ENCODE results near the gene NUBPL.
"Not testable (repeated sequence)": the region's sequence is repeated elsewhere in the genome, so short reads cannot be mapped to it uniquely, and the experiment has no call there.

The NUBPL gene

DNA sequence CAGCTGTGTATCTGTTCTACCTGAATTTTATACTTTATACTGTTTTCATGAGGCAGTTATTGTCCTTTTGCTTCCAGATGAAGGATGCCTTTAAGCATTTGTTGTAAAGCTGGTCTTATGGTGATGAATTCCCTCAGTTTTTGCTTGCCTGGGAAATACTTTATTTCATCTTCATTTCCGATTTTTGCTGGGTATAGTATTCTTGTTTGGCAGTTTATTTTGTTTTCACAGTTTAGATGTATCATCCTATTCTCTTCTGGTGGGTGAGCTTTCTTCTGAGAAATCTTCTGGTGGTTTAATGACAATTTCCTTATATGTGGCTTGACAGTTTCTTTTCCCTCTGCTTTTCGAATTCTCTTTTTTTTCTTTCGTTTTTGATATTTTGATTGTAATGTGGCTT, 188.1 kb downstream of the NUBPL start:
- no peak for DNase-seq

DNA sequence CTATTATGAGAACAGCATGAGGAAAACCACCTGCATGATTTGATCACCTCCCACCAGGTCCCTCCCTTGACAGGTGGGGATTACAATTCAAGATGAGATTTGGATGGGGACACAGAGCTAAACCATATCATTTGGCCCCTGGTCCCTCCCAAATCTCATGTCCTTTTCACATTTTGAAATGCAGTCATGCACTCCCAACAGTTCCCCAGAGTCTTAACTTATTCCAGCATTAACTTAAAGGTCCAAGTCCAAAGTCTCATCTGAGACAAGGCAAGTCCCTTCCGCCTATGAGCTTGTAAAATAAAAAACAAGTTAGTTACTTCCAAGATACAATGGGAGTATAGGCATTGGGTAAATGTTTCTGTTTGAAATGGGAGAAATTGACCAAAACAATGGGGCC, 189.8 kb downstream of the NUBPL start:
- not testable (repeated sequence) for DNase-seq

DNA sequence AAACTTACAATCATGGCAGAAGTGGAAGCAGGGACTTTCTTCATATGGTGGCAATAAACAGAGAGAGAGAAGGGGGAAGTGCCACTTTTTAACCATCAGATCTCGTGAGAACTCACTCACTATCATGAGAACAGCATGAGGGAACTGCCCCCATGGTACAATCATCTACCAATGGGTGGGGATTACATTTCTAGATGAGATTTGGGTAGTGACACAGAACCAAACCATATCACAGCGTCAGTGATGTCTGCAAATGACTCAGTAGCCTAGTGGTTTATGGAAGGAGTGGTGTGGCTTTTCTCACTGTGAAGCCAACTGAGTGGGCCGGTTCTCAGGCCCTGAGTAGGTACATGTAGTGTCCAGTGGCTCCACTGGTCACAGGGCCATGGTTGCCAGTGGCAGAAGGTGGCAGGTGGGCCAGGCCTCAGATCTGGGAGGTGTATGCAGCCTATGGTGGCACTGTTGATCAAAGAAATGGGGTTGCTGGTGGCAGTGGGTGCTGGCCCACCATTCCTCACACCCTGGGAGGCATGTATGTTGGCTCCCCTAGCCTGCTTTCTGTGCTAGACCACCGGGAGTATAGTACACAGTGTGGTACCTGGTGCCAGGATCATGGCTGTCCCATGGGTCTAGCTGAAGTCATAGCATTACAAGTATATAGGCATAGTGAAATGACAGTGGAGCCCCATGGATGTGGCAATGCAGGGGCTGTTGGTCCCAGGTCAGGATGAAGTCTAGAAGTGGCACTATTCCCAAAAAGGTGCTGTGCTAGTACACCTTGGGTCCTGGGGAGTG, 191.9 kb downstream of the NUBPL start:
- DNase-seq, result no peak

DNA sequence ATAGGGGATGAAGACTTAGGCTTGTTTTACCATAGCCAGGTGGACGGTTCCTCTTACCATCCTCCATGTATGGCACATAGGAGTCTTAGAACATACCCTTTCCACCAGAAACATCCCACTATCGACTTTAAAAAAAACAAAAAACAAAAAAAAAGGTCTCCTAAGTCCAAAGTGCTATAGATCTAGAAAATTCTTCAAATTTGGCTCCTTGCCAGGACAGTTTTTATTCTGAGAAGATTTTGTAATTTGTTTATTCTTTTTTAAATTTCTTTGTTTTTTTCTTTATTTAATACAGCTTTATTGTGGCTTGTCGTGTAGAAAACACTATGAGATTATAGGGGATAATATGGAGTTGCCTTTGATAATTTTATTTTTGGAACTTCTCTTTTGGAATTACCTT, 197.7 kb downstream of the NUBPL start:
- no peak for DNase-seq

DNA sequence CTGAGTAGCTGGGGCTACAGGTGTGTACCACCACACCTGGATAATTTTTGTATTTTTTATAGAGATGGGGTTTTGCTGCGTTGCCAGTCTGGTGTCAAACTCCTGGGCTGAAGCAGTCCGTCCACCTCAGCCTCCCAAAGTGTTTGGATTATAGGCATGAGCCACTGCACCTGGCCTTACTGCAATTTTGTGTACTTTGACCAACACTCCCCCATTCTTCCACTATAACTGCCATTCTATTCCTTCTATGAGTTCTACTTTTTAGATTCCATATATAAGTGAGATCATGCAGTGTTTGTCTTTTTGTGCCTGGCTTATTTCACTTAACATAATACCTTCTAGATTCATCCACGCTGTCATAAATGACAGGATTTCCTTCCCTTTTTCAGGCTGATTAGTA, 199.1 kb downstream of the NUBPL start:
- DNase-seq, result no peak

DNA sequence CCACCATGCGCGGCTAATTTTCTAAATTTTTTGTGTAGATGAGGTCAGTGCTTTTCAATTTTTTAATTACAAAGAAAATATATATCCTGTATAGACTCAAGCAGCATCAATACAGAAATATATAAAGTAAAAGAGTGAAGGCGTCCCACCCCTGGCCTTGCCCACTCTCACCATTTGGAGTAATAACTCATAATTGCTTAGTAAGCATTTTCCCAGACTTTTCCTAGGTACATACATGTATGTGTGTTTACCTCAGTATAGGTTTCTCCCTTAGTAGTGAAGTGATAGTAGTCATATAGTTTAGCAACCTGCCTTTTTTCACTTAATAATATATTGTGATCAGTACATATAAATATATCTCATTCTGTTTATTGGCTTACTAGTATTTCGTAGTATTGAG, 200.1 kb downstream of the NUBPL start:
- no peak for DNase-seq

DNA sequence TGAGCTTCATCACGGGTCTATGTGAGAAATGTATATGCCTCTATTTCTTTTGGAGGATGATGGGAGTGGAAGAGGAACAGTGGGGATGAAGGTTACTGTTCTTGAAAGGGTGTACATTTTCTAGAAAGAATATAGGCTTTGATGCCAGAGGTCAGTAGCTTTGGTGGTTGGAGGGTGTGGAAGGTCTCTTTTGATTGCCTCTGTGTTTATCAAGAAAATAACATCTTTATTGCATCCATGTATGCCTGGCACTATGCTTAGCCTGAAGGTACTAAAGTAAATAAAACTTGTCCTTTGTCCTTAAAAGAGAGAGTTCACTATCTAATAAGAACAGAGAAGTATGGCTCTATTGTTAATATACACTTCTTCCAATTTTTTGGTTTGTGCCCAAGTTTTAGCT, 201.8 kb downstream of the NUBPL start:
- no peak for DNase-seq

DNA sequence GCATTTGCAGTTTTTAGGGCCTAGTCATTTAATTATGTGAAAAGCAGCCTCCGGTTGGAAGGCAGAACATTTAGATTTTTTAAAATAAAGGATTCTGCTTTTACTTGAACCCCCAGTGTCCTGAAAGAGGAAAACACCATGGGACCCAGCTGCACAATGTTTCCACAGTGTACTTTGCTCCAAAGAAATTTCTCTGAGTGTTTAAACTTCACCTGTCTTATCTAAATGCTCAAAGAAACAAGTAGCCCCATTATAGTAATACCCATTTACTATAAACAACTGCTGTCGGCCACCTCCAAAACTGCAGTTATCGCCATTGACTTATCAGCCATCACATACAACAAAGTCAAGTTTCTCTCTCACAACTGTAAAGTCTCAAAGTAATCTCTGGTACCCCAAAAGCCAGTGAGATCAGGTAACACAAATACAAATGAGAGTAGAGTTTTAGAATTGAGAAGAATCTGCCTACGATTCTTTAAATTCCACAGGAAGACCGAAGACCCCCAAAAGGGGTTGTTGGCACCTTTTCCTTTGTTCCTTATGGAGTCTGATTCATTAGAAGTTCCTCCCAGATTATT, 205.2 kb downstream of the NUBPL start:
- no peak for DNase-seq

DNA sequence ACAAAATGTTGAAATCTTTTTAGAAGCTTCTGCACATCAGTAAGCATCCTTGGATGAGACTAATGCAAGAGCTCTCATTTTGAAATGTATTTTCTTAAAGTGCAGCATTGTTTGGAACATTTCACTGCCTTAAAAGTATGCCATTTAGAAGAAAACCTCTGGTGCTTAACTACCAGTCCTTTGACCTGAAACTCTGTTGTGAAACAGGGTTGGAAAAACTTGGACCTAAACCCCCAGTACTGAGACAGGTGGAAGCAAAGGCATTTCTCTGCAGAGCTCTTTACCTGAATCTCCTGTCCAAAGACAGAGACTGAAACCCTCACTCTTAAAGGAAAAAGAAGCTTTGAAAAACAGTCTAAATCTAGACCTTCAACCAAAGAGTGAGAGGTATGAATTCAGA, 207.2 kb downstream of the NUBPL start:
- DNase-seq, result no peak

DNA sequence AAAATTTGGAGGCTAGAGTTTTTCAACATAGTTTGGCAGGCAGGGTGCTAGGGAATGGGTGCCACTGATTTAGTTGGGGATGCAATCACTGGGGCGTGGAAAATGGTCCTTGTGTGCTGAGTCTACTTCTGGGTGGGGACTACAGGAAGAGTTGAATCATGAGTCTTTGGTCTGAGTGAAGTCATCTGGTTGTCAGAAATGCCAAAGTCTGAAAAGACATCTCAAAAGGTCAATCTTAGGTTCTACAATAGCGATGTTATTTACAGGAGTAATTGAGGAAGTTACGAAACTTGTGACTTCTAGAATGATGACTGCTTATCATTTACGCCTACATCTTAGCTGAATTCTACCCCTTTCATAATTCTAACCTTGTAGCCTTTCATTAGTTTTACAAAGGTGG, 209.1 kb downstream of the NUBPL start:
- DNase-seq, result no peak

DNA sequence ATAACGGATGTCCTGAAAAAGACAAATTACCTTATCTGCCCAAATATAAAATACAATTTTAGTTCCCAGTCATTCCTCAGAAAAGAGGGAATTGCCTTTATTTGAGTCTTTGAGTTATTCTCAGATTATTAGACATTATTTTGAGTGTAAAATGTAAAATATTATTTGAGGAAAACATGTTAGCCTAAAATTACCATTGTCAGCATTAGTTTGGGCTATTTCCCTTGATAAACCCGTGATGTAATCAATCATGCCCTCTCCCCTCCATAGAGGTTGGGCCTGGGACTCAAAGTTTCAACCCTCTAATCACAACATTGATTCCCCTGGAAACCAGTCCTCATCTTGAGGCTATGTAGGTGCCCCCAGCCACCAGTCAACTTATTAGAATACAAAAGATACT, 213.4 kb downstream of the NUBPL start:
- DNase-seq, result no peak

DNA sequence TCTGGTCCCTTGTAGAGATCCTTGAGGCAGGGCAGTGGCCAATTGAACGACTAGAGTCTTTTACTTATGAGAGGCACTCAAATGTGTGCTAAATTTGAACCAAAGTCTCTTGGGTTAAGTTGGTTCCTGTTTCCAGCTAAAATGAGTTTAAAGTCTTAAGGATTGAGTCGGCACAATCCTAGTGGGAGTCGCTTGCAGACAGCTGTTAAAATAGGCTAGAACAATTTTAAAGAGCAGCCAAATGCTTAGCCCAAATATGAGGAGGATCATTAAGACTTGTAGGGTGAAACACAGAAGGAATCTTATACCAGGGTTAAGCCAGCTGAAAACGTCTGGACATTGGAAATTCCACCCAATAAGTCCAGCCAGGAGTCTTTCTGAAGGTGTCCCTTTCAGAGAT, 216.1 kb downstream of the NUBPL start:
- DNase-seq, result no peak

DNA sequence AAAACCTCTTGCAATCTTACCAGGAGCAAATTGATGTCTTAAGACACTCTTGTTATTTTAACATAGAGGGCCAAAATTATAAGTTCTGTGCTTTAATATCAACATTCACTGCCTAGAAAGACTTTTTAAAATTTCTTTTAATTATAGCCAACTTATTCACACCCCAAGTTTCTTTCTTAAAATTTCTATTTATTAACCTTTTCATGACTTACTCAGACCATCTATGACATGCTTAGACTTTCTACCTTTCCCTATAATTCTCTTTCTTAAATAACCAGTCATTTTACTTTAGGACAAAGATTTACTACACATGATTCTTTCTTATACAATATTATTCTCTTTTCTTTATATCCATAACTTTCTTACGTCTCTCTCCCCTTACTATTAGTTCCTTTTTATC, 220.4 kb downstream of the NUBPL start:
- DNase-seq, result no peak

DNA sequence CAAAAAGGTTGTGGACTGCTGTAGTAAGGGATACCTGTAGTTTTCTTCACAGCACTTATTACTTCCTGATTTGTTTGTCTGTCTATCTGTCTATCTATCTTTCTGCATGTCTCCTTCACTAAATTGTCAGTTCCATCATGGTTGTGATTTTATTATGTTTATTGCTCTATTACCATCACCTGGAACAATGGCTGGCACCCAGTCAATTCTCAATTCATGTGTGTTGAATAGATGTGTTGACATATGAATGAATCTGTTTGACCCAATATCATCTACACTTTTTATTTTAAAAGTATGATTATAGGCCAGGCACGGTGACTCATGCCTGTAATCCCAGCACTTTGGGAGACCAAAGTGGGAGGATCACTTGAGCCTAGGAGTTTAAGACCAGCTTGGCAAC, 224.4 kb downstream of the NUBPL start:
- DNase-seq, result no peak

DNA sequence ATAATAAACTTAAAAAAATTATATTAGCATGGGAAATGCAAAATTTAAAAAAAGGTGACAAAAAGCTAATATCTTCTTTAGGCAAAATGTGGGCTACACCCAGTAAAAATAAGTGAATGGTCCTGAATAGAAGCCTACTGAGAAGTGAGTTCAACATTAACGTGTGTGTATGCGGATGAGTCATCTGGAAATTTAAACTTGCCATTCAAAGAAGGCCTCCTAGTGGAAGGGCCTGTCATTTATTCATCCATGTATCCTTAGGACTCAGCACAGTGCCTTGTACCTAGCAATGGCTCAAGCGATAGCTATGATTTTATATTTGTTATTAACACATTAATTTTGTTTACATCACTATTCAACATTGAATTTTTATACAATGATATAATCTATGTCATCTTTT, 226.2 kb downstream of the NUBPL start:
- no peak for DNase-seq

DNA sequence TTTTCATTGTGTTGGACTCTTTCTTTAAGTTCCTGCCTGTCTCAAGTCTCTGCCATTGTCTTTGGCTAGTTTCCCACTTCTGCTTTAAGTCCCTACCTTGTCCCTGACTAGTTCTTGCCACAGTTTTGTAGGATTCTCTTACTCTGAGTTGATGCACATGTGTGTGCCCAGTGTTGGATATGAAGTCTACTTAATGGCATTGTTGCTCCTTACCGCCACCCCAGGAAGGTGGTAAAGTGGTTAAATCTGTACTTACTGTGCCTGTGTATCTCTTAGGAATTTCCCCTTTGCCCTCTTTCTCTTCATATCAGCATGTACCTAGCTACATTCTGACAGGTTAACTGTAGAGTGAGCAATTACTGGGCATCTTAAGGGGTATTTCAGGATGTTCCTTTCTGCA, 227.1 kb downstream of the NUBPL start:
- no peak for DNase-seq

DNA sequence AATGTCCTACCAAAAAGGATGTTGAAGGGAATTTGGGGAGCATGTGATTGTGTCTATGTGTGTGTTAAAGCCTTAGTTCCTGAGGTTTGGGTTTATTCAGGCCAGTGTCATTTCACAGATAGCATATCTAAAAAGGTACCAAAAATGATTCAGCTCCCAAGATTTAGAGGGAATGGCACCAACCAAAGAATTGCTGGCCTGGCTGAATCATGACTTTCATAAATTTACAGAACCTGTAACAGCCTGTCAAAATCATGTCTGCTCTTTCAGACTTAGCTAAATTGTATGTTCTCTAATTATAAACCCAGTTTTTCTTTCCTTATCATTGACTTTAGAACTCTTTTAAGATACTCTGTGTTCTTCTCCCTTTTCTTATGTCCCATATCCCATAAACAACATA, 231.5 kb downstream of the NUBPL start:
- DNase-seq, result no peak

DNA sequence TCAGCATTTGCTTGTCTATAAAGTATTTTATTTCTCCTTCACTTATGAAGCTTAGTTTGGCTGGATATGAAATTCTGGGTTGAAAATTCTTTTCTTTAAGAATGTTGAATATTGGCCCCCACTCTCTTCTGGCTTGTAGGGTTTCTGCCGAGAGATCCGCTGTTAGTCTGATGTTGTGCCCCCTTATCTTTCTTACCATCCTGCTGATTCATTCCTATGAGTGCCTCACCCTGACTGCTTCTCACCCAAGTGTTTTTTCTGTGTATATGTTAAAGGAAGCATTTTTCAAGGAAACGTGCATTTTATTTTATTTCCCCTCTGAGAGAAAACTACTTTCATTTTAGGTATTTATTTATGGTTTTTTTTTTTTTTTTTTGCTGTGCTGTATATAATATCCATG, 236.7 kb downstream of the NUBPL start:
- DNase-seq, result not testable (repeated sequence)

DNA sequence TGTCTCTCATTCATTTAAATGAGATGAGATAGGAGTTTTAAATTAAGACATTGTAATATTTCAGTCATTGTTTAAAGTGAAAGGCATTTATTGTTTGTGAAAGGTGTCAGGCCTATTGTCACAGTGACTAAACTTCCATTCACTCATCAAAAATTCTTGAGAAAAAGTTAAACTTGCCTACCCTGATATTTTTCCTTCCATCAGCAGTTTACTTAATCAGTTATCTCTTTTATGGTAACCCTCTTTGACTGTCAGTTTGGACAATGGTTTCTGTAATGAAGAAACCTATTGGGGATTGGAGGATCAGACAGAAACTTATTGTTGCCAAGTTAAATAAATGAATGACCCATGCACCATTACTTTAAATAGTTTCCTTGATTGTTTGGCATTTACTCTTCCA, 241.6 kb downstream of the NUBPL start:
- DNase-seq, result no peak

DNA sequence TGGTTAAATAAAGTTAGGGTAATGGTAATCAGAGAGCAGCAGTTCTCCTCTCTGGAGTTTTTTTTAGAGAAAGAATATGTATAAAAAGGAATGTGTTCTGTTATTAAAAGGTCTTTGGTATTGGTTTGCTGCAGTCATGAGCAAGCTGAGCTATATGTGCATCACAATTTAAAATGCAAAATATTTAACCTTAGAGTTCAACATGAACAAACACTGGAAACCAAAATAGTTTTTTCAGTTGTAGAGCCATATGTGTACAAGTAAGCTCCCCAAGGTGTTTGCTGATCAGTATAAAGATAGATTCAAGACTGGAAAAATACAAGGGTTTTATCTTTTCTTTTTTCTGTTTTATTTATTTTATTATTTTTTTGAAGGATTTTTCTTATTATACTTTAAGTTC, 245.0 kb downstream of the NUBPL start:
- no peak for DNase-seq

DNA sequence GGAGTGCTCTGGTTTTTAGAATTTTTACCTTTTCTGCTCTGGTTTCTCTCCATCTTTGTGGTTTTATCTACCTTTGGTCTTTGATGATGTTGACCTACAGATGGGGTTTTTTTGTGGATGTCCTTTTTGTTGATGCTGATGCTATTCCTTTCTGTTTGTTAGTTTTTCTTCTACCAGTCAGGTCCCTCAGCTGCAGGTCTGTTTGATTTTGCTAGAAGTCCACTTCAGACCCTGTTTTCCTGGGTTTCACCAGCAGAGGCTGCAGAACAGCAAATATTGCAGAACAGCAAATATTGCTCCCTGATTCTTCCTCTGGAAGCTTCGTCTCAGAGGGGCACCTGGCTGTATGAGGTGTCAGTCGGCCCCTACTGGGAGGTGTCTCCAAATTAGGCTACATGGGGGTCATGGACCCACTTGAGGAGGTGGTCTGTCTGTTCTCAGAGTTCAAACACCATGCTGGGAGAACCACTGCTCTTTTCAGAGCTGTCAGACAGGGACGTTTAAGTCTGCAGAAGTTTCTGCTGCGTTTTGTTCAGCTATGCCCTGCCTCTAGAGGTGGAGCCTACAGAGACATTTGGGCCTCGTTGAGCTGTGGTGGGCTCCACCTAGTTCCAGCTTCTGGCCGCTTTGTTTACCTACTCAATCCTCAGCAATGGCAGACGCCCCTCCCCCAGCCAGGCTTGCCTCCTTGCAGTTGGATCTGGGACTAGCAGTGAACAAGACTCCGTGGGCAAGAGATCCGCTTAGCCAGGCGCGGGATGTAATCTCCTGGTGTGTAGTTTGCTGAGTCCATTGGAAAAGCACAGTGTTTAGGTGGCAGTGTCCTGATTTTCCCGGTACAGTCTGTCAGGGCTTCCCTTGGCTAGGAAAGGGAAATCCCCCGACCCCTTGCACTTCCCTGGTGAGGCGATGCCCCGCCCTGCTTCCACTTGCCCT, 250.8 kb downstream of the NUBPL start:
- not testable (repeated sequence) for DNase-seq

DNA sequence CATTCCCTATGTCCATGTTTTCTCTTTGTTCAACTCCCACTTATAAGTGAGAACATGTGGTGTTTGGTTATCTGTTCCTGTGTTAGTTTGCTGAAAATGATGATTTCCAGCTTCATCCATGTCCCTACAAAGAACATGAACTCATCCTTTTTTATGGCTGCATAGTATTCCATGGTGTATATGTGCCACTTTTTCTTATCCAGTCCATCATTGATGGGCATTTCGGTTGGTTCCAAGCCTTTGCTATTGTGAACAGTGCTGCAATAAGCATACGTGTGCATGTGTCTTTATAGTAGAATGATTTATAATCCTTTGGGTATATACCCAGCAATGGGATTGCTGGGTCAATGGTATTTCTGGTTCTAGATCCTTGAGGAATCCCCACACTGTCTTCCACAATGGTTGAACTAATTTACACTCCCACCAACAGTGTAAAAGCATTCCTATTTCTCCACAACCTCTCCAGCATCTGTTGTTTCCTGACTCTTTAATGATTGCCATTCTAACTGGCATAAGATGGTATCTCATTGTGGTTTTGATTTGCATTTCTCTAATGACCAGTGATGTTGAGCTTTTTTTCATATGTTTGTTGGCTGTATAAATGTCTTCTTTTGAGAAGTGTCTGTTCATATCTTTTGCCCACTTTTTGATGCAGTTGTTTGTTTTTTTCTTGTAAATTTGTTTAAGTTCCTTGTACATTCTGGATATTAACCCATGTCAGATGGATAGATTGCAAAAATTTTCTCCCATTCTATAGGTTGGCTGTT, 252.7 kb downstream of the NUBPL start:
- not testable (repeated sequence) for DNase-seq

DNA sequence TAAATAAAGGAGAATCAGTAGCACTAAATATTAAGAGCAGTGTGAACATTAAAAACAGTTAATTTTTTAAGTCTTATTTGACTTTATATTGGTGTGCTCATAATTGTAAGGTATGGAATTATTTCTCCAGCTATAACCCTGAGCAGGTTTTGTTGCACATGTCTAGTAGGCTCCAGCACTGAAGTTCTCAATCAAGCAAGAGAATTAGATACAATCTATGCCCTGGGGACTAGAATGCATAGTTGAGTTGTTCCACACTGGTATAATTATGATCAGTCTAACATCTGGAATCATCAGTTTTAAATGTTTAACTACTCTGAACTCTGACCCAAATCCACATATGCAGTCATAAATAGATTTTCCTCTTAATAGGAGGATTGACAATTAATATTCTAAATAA, 258.1 kb downstream of the NUBPL start:
- DNase-seq, result no peak
